ENCODE results near the gene NFKBIZ. TPM values are rescaled to one million over a fixed set of nuclear protein-coding genes. Genes with fewer than 3 reads are reported as not detected.

NFKBIZ gene
- total and polyA plus RNA-seq, 4 donors = 27.6 to 94.8 (median 81.3) TPM

DNA sequence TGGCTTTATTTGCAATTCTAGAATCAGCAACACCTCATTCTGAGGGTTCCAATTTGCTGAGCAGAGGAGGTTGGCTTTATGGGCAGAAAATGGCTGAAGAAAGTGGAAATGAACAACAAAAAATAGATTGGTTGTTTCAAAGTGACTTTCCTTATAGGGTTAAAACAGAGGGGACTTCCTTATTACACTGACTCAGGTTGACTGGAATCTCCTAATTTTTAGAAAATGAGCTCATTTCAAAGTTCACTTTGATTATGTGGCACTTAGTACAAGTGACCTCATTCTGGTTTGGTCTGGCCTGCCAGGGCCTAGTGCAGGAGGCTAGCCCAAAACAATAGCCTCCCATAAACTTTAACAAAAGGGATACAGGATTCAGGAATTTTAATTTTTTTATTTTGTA is 41.4 kb downstream of the NFKBIZ start:
- no peak for ATAC-seq (ENCODE audit: insufficient read depth, low FRiP score)
- no peak overlapping the region for H3K4me3 ChIP-seq
- DNase-seq = no peak
- H3K27me3 ChIP-seq (ENCODE audit: control insufficient read depth in 3 of 3, insufficient read depth in 3 of 3, low read length in 2 of 3) = no peaks in the 10 kb centered on the region
- H3K27ac ChIP-seq (ENCODE audit: low read depth in 1 of 2, low read length in 1 of 2) = no peak overlapping the region
- peaks cover 0 to 4% (median 0%) of the 10 kb centered on the region in 4 donors for H3K9me3 ChIP-seq (ENCODE audit: control insufficient read depth in 4 of 4, insufficient read depth in 3 of 4, low read length in 3 of 4)
- H3K4me1 ChIP-seq (ENCODE audit: control insufficient read depth in 5 of 5, insufficient read depth in 5 of 5, low read length in 5 of 5) = no peaks in the 10 kb centered on the region
- no peaks in the 10 kb centered on the region for H3K36me3 ChIP-seq (ENCODE audit: control insufficient read depth in 4 of 4, insufficient read depth in 4 of 4, low read length in 4 of 4)
- H3K9ac ChIP-seq (ENCODE audit: insufficient read depth in 1 of 2, low read length in 2 of 2) = no peak overlapping the region
- TF ChIP-seq CTCF (IDR thresholded peaks at IDR 0.05; ENCODE audit: control extremely low read depth, extremely low read depth) = no peak

- H3K9ac ChIP-seq (ENCODE audit: insufficient read depth in 1 of 2, low read length in 2 of 2) = no peak overlapping the region
- whole genome bisulfite sequencing, 2 donors = 93 to 97% methylated on average over 1 of the region's 1 CpG
Measured at GRCh38 chr3:101892648-101893047, 43.3 kb downstream of the NFKBIZ start.

DNA sequence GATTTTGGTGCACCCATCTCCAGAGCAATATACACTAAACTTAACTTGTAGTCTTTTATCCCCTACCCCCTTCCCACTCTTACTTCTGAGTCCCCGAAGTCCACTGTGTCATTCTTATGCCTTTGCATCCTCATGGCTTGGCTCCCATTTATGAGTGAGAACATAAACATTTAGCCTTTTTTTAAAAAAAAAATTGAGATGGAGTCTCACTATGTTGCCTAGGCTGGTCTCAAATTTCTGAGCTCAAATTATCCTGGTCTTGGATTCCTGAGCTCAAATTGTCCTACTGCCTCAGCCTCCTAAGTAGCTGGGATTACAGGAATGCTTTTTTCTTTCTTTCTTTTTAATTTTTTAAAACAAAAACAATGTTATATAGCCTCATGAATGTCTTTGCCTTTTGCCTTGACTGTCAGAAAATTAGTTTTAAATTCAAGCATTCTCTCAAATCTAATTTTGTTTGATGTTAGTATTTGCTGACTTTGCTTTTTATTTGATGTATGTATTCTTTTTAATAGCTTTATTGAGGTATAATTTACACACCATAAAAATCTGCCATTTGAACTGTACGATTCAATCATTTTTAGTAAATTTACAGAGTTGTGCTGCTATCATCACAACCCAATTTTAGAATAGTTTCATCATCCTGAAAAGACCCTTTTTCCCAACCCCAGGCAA is 46.9 kb downstream of the NFKBIZ start:
- WGBS, 2 donors = 92 to 98% methylated on average over 2 of the region's 2 CpGs
- peaks cover 0 to 5% (median 0%) of the 10 kb centered on the region in 5 donors for H3K4me1 ChIP-seq (ENCODE audit: control insufficient read depth in 5 of 5, insufficient read depth in 5 of 5, low read length in 5 of 5)
- H3K4me3 ChIP-seq = no peak overlapping the region
- no peaks in the 10 kb centered on the region for H3K27me3 ChIP-seq (ENCODE audit: control insufficient read depth in 3 of 3, insufficient read depth in 3 of 3, low read length in 2 of 3)
- H3K9me3 ChIP-seq (ENCODE audit: control insufficient read depth in 4 of 4, insufficient read depth in 3 of 4, low read length in 3 of 4) = peaks cover 0 to 4% (median 0%) of the 10 kb centered on the region in 4 donors
- H3K9ac ChIP-seq (ENCODE audit: insufficient read depth in 1 of 2, low read length in 2 of 2) = no peak overlapping the region
- H3K27ac ChIP-seq (ENCODE audit: low read depth in 1 of 2, low read length in 1 of 2) = no peak overlapping the region
- DNase-seq (no peak), ATAC-seq (ENCODE audit: insufficient read depth, low FRiP score) (no peak)
- no peaks in the 10 kb centered on the region for H3K36me3 ChIP-seq (ENCODE audit: control insufficient read depth in 4 of 4, insufficient read depth in 4 of 4, low read length in 4 of 4)
- no peak for TF ChIP-seq CTCF (IDR thresholded peaks at IDR 0.05; ENCODE audit: control extremely low read depth, extremely low read depth)

More at GRCh38 chr3:101892648-101893047, 43.3 kb downstream of the NFKBIZ start:
- DNase-seq (no peak), ATAC-seq (ENCODE audit: insufficient read depth, low FRiP score) (no peak)
- no peaks in the 10 kb centered on the region for H3K27me3 ChIP-seq (ENCODE audit: control insufficient read depth in 3 of 3, insufficient read depth in 3 of 3, low read length in 2 of 3)
- H3K4me1 ChIP-seq (ENCODE audit: control insufficient read depth in 5 of 5, insufficient read depth in 5 of 5, low read length in 5 of 5) = no peaks in the 10 kb centered on the region
- peaks cover 0 to 4% (median 0%) of the 10 kb centered on the region in 4 donors for H3K9me3 ChIP-seq (ENCODE audit: control insufficient read depth in 4 of 4, insufficient read depth in 3 of 4, low read length in 3 of 4)
- no peak for TF ChIP-seq CTCF (IDR thresholded peaks at IDR 0.05; ENCODE audit: control extremely low read depth, extremely low read depth)
- H3K4me3 ChIP-seq = no peak overlapping the region
- H3K27ac ChIP-seq (ENCODE audit: low read depth in 1 of 2, low read length in 1 of 2) = no peak overlapping the region
- no peaks in the 10 kb centered on the region for H3K36me3 ChIP-seq (ENCODE audit: control insufficient read depth in 4 of 4, insufficient read depth in 4 of 4, low read length in 4 of 4)

- no peak overlapping the region for H3K9ac ChIP-seq (ENCODE audit: insufficient read depth in 1 of 2, low read length in 2 of 2)
- 93 to 94% methylated on average over 5 of the region's 5 CpGs for WGBS, 2 donors
- H3K27ac ChIP-seq (ENCODE audit: low read depth in 1 of 2, low read length in 1 of 2) = no peak overlapping the region
- DNase-seq = no peak
- TF ChIP-seq CTCF (IDR thresholded peaks at IDR 0.05; ENCODE audit: control extremely low read depth, extremely low read depth) = no peak
- ATAC-seq (ENCODE audit: insufficient read depth, low FRiP score) = no peak
- peaks cover 0 to 4% (median 0%) of the 10 kb centered on the region in 4 donors for H3K9me3 ChIP-seq (ENCODE audit: control insufficient read depth in 4 of 4, insufficient read depth in 3 of 4, low read length in 3 of 4)
- no peaks in the 10 kb centered on the region for H3K36me3 ChIP-seq (ENCODE audit: control insufficient read depth in 4 of 4, insufficient read depth in 4 of 4, low read length in 4 of 4)
- peaks cover 0 to 5% (median 0%) of the 10 kb centered on the region in 5 donors for H3K4me1 ChIP-seq (ENCODE audit: control insufficient read depth in 5 of 5, insufficient read depth in 5 of 5, low read length in 5 of 5)
- H3K27me3 ChIP-seq (ENCODE audit: control insufficient read depth in 3 of 3, insufficient read depth in 3 of 3, low read length in 2 of 3) = no peaks in the 10 kb centered on the region
- H3K4me3 ChIP-seq = no peak overlapping the region
Measured at GRCh38 chr3:101897013-101897412, 47.7 kb downstream of the NFKBIZ start.

All from lung (tissue), 12 donors.